MM.1S (cell line): Measurements from ENCODE around the gene SCARB2.

Source experiments
- CTCF ChIP-seq: fragments of 300-600 bp; sonication (generic); IDR thresholded peaks from 2 replicates; pipeline ENCODE4 v1.5.1; 2016; ENCODE audit warnings: antibody characterized with exemption, low read length, mixed read lengths
- EZH2 ChIP-seq: fragments of 300-600 bp; sonication (generic); optimal IDR thresholded peaks from 2 replicates; pipeline ENCODE3; 2017; ENCODE audit warnings: low read depth, mild to moderate bottlenecking, antibody characterized with exemption, low read length, mixed read lengths
- EZH2phosphoT487 ChIP-seq: fragments of 300-600 bp; sonication (generic); IDR thresholded peaks from 2 replicates; pipeline ENCODE4 v1.6.1; 2018; ENCODE audit warnings: antibody characterized with exemption, low read length

GRCh38 chr4:76224171-76224570 lies 10.5 kb upstream of the SCARB2 start:
- TF ChIP-seq CTCF, result no peak
- no peak for TF ChIP-seq EZH2
- TF ChIP-seq EZH2phosphoT487, result no peak
